GF-D8 (cell line): ENCODE measurements around the gene ARAF.
"Not testable (repeated sequence)": the region's sequence is repeated elsewhere in the genome, so short reads cannot be mapped to it uniquely, and the experiment has no call there.

Experiments
- DNase-seq: peaks from one replicate; lab custom pipeline; 2025; lab: John Stamatoyannopoulos, UW

The ARAF gene

GRCh38 chrX:47586043-47586787 is 25.2 kb downstream of the ARAF start:
- DNase-seq, result no peak

GRCh38 chrX:47587091-47587891 is 26.3 kb downstream of the ARAF start:
- DNase-seq, result no peak

GRCh38 chrX:47587906-47588735 is 27.1 kb downstream of the ARAF start:
- no peak for DNase-seq

- DNase-seq, result no peak
Measured at GRCh38 chrX:47590984-47591383, 30.0 kb downstream of the ARAF start.

GRCh38 chrX:47593522-47593921 is 32.5 kb downstream of the ARAF start:
- DNase-seq, result no peak

GRCh38 chrX:47595716-47596251 is 34.8 kb downstream of the ARAF start:
- no peak for DNase-seq

GRCh38 chrX:47596256-47596655 is 35.3 kb downstream of the ARAF start:
- DNase-seq, result no peak

GRCh38 chrX:47597222-47597621 is 36.2 kb downstream of the ARAF start:
- no peak for DNase-seq

- DNase-seq, result not testable (repeated sequence)
Measured at GRCh38 chrX:47603125-47603524, 42.1 kb downstream of the ARAF start.

GRCh38 chrX:47605024-47605423 is 44.0 kb downstream of the ARAF start:
- DNase-seq, result no peak

GRCh38 chrX:47607091-47607490 is 46.1 kb downstream of the ARAF start:
- no peak for DNase-seq

GRCh38 chrX:47608130-47608810 is 47.3 kb downstream of the ARAF start:
- no peak for DNase-seq

GRCh38 chrX:47610511-47610910 is 49.5 kb downstream of the ARAF start:
- no peak for DNase-seq

GRCh38 chrX:47611489-47611888 is 50.5 kb downstream of the ARAF start:
- no peak for DNase-seq

GRCh38 chrX:47611926-47612325 is 50.9 kb downstream of the ARAF start:
- DNase-seq, result no peak

GRCh38 chrX:47612418-47612817 is 51.4 kb downstream of the ARAF start:
- no peak for DNase-seq

GRCh38 chrX:47613082-47613481 is 52.1 kb downstream of the ARAF start:
- DNase-seq, result no peak

- no peak for DNase-seq
Measured at GRCh38 chrX:47614618-47615017, 53.6 kb downstream of the ARAF start.

GRCh38 chrX:47618923-47619485 is 58.0 kb downstream of the ARAF start:
- DNase-seq, result no peak

GRCh38 chrX:47619486-47620302 is 58.7 kb downstream of the ARAF start, which contains the start of gene SYN1:
Gene SYN1, minus strand, starts transcription at chrX:47619857. Its CDS starts 129 bp downstream, at chrX:47619728.
- DNase-seq, result no peak
